ENCODE results near the gene BTG3. TPM values are rescaled to one million over a fixed set of nuclear protein-coding genes. Genes with fewer than 3 reads are reported as not detected.

Gene BTG3
- polyA plus RNA-seq, 1 donor = 39.4 TPM

- H3K4me1 ChIP-seq (ENCODE audit: control insufficient read depth, insufficient read depth, low read length) = no peaks in the 10 kb centered on the region
- peaks cover 3% of the 10 kb centered on the region for H3K36me3 ChIP-seq (ENCODE audit: control insufficient read depth, insufficient read depth, low read length)
- H3K9me3 ChIP-seq (ENCODE audit: control insufficient read depth, low read depth, low read length) = no peaks in the 10 kb centered on the region
- WGBS (ENCODE audit: insufficient coverage, low lambda C conversion rate) = 100% methylated on average over 3 of the region's 6 CpGs
- no peaks in the 10 kb centered on the region for H3K27me3 ChIP-seq (ENCODE audit: control insufficient read depth, insufficient read depth, low read length)
- DNase-seq = no peak
- no peak overlapping the region for H3K4me3 ChIP-seq (ENCODE audit: low read length)
- no peak overlapping the region for H3K27ac ChIP-seq (ENCODE audit: low read length)
Observed at GRCh38 chr21:17572431-17572830, 40.3 kb downstream of the BTG3 start.

GRCh38 chr21:17570786-17571185, 41.9 kb downstream of the BTG3 start:
- DNase-seq = no peak
- Histone ChIP-seq H3K4me1 (ENCODE audit: control insufficient read depth, insufficient read depth, low read length) (no peaks in the 10 kb centered on the region), H3K27me3 (ENCODE audit: control insufficient read depth, insufficient read depth, low read length) (no peaks in the 10 kb centered on the region), H3K9me3 (ENCODE audit: control insufficient read depth, low read depth, low read length) (no peaks in the 10 kb centered on the region), H3K4me3 (ENCODE audit: low read length) (no peak overlapping the region), H3K27ac (ENCODE audit: low read length) (no peak overlapping the region), H3K36me3 (ENCODE audit: control insufficient read depth, insufficient read depth, low read length) (peaks cover 3% of the 10 kb centered on the region)
- WGBS (ENCODE audit: insufficient coverage, low lambda C conversion rate) = 80% methylated on average over 1 of the region's 9 CpGs

GRCh38 chr21:17560377-17561025, 52.2 kb downstream of the BTG3 start:
- no peaks in the 10 kb centered on the region for H3K27me3 ChIP-seq (ENCODE audit: control insufficient read depth, insufficient read depth, low read length)
- H3K4me3 ChIP-seq (ENCODE audit: low read length) = no peak overlapping the region
- H3K9me3 ChIP-seq (ENCODE audit: control insufficient read depth, low read depth, low read length) = no peaks in the 10 kb centered on the region
- DNase-seq = no peak
- no peak overlapping the region for H3K27ac ChIP-seq (ENCODE audit: low read length)
- no peaks in the 10 kb centered on the region for H3K4me1 ChIP-seq (ENCODE audit: control insufficient read depth, insufficient read depth, low read length)
- H3K36me3 ChIP-seq (ENCODE audit: control insufficient read depth, insufficient read depth, low read length) = peaks cover 34% of the 10 kb centered on the region
- WGBS (ENCODE audit: insufficient coverage, low lambda C conversion rate) = 20% methylated on average over 1 of the region's 5 CpGs

GRCh38 chr21:17554679-17555465, 57.8 kb downstream of the BTG3 start:
- WGBS (ENCODE audit: insufficient coverage, low lambda C conversion rate) = no CpG with 5 or more reads among the region's 6 CpGs
- DNase-seq = no peak
- H3K4me3 ChIP-seq (ENCODE audit: low read length) = no peak overlapping the region
- H3K36me3 ChIP-seq (ENCODE audit: control insufficient read depth, insufficient read depth, low read length) = peaks cover 32% of the 10 kb centered on the region
- no peaks in the 10 kb centered on the region for H3K9me3 ChIP-seq (ENCODE audit: control insufficient read depth, low read depth, low read length)
- H3K27ac ChIP-seq (ENCODE audit: low read length) = no peak overlapping the region
- no peaks in the 10 kb centered on the region for H3K27me3 ChIP-seq (ENCODE audit: control insufficient read depth, insufficient read depth, low read length)
- H3K4me1 ChIP-seq (ENCODE audit: control insufficient read depth, insufficient read depth, low read length) = no peaks in the 10 kb centered on the region

- H3K27me3 ChIP-seq (ENCODE audit: control insufficient read depth, insufficient read depth, low read length) = no peaks in the 10 kb centered on the region
- no peak overlapping the region for H3K4me3 ChIP-seq (ENCODE audit: low read length)
- peaks cover 33% of the 10 kb centered on the region for H3K36me3 ChIP-seq (ENCODE audit: control insufficient read depth, insufficient read depth, low read length)
- no peak overlapping the region for H3K27ac ChIP-seq (ENCODE audit: low read length)
- no CpG with 5 or more reads among the region's 2 CpGs for WGBS (ENCODE audit: insufficient coverage, low lambda C conversion rate)
- H3K4me1 ChIP-seq (ENCODE audit: control insufficient read depth, insufficient read depth, low read length) = no peaks in the 10 kb centered on the region
- DNase-seq = no peak
- H3K9me3 ChIP-seq (ENCODE audit: control insufficient read depth, low read depth, low read length) = no peaks in the 10 kb centered on the region
Observed at GRCh38 chr21:17554120-17554519, 58.6 kb downstream of the BTG3 start.

GRCh38 chr21:17552410-17552809, 60.3 kb downstream of the BTG3 start:
- Histone ChIP-seq H3K4me1 (ENCODE audit: control insufficient read depth, insufficient read depth, low read length) (peaks cover 2% of the 10 kb centered on the region), H3K36me3 (ENCODE audit: control insufficient read depth, insufficient read depth, low read length) (peaks cover 29% of the 10 kb centered on the region), H3K27me3 (ENCODE audit: control insufficient read depth, insufficient read depth, low read length) (no peaks in the 10 kb centered on the region), H3K4me3 (ENCODE audit: low read length) (no peak overlapping the region), H3K27ac (ENCODE audit: low read length) (no peak overlapping the region), H3K9me3 (ENCODE audit: control insufficient read depth, low read depth, low read length) (no peaks in the 10 kb centered on the region)
- DNase-seq = no peak

GRCh38 chr21:17550671-17551308, 61.9 kb downstream of the BTG3 start:
- WGBS (ENCODE audit: insufficient coverage, low lambda C conversion rate) = no CpG with 5 or more reads among the region's 5 CpGs

GRCh38 chr21:17548262-17548661, 64.4 kb downstream of the BTG3 start:
- H3K27ac ChIP-seq (ENCODE audit: low read length) = no peak overlapping the region
- H3K9me3 ChIP-seq (ENCODE audit: control insufficient read depth, low read depth, low read length) = no peaks in the 10 kb centered on the region
- no peak overlapping the region for H3K4me3 ChIP-seq (ENCODE audit: low read length)
- peaks cover 32% of the 10 kb centered on the region for H3K36me3 ChIP-seq (ENCODE audit: control insufficient read depth, insufficient read depth, low read length)
- peaks cover 2% of the 10 kb centered on the region for H3K4me1 ChIP-seq (ENCODE audit: control insufficient read depth, insufficient read depth, low read length)
- DNase-seq = no peak
- 60% methylated on average over 1 of the region's 7 CpGs for WGBS (ENCODE audit: insufficient coverage, low lambda C conversion rate)
- no peaks in the 10 kb centered on the region for H3K27me3 ChIP-seq (ENCODE audit: control insufficient read depth, insufficient read depth, low read length)

More at GRCh38 chr21:17550671-17551308, 61.9 kb downstream of the BTG3 start:
- Histone ChIP-seq H3K4me3 (ENCODE audit: low read length) (no peak overlapping the region), H3K27me3 (ENCODE audit: control insufficient read depth, insufficient read depth, low read length) (no peaks in the 10 kb centered on the region), H3K36me3 (ENCODE audit: control insufficient read depth, insufficient read depth, low read length) (peaks cover 32% of the 10 kb centered on the region), H3K4me1 (ENCODE audit: control insufficient read depth, insufficient read depth, low read length) (peaks cover 2% of the 10 kb centered on the region), H3K27ac (ENCODE audit: low read length) (no peak overlapping the region), H3K9me3 (ENCODE audit: control insufficient read depth, low read depth, low read length) (no peaks in the 10 kb centered on the region)
- DNase-seq = no peak

- Histone ChIP-seq H3K4me3 (ENCODE audit: low read length) (no peak overlapping the region), H3K27ac (ENCODE audit: low read length) (peak overlapping the region; percentile 36), H3K27me3 (ENCODE audit: control insufficient read depth, insufficient read depth, low read length) (no peaks in the 10 kb centered on the region), H3K36me3 (ENCODE audit: control insufficient read depth, insufficient read depth, low read length) (peaks cover 22% of the 10 kb centered on the region), H3K4me1 (ENCODE audit: control insufficient read depth, insufficient read depth, low read length) (peaks cover 9% of the 10 kb centered on the region), H3K9me3 (ENCODE audit: control insufficient read depth, low read depth, low read length) (no peaks in the 10 kb centered on the region)
- no CpG with 5 or more reads among the region's 1 CpG for WGBS (ENCODE audit: insufficient coverage, low lambda C conversion rate)
- DNase-seq = peak in 1 of 2 donors; percentile 58
Observed at GRCh38 chr21:17545007-17545406, 67.7 kb downstream of the BTG3 start.
